ENCODE measurements around the gene SDC3. TPM values are rescaled to one million over a fixed set of nuclear protein-coding genes. Genes with fewer than 3 reads are reported as not detected.

The SDC3 gene
- total RNA-seq, 1 experiment from 2014 or later, result 10.0 TPM

DNA sequence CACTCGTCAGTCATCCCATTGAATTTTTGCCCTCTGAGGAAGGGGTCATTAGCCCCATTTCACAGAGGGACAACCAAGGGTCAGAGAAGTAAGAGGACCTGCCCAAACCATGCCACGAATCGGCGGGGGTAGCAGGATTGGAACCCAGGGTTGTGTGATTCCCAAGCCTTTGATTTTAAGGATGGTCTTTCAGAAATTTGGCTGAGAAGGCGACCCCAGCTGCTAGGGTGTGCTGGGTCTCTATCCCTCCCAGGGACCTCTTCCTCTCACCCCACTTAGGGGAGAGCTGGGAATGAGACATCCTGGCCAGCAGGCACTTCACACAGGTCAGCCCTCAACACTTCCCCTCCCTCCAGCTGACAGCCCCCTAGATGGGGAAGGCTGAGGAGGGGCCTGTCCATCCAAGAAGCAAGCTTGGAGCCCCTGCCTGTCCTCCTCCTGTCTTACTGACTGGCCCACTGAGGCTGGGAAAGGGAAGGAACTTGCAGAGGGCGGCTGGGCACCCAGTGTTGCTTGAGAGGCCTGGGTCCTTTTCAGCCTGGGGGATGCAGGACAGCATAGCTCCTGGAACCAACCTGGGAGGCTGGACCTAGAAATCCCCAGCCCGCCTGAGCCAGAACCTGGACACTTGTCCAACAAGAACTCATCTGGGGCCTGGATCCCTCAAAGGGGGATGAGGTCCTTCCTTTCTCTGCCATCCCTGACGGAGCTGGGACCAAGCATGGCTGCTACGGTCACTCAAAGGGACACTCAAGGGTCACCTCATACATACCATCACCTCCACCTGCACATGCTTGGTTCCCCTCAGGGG lies 1.7 kb downstream of the SDC3 start:
- intact Hi-C loops (cut with micrococcal nuclease), result no loop called here
- no peak overlapping the region for H3K9ac ChIP-seq (ENCODE audit: low read length)
- H4K20me1 ChIP-seq (ENCODE audit: low read length), result no peaks in the 10 kb centered on the region
- no peaks in the 10 kb centered on the region for H3K27me3 ChIP-seq (ENCODE audit: low read length)
- peaks cover 4% of the 10 kb centered on the region; the same call in 1 of the 2 replicates for H3K79me2 ChIP-seq (ENCODE audit: low read length)
- no peaks in the 10 kb centered on the region for H3K9me2 ChIP-seq (replicated peaks; ENCODE audit: low read length)
- ChIA-PET CTCF (no interaction called here), POLR2A (ENCODE audit: unreplicated experiment) (no interaction called here)
- TF ChIP-seq EZH2 (IDR thresholded peaks at IDR 0.05; ENCODE audit: low read length, unreplicated experiment), result no peak
- TF ChIP-seq EZH2phosphoT487 (IDR thresholded peaks at IDR 0.05; ENCODE audit: borderline replicate concordance, low read length), result no peak
- TF ChIP-seq, protein P1, sequence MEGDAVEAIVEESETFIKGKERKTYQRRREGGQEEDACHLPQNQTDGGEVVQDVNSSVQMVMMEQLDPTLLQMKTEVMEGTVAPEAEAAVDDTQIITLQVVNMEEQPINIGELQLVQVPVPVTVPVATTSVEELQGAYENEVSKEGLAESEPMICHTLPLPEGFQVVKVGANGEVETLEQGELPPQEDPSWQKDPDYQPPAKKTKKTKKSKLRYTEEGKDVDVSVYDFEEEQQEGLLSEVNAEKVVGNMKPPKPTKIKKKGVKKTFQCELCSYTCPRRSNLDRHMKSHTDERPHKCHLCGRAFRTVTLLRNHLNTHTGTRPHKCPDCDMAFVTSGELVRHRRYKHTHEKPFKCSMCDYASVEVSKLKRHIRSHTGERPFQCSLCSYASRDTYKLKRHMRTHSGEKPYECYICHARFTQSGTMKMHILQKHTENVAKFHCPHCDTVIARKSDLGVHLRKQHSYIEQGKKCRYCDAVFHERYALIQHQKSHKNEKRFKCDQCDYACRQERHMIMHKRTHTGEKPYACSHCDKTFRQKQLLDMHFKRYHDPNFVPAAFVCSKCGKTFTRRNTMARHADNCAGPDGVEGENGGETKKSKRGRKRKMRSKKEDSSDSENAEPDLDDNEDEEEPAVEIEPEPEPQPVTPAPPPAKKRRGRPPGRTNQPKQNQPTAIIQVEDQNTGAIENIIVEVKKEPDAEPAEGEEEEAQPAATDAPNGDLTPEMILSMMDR (conservative IDR thresholded peaks at IDR 0.05; ENCODE audit: low read depth, low read length), result no peak
- H3K4me3 ChIP-seq (ENCODE audit: low read length), result no peak overlapping the region
- H3F3A ChIP-seq (ENCODE audit: low read length, unreplicated experiment), result no peaks in the 10 kb centered on the region
- no peak overlapping the region for H2AFZ ChIP-seq (ENCODE audit: low read length)
- H3K4me2 ChIP-seq (ENCODE audit: low read length), result peak overlapping the region; percentile 90; the same call in 1 of the 2 replicates
- no peak overlapping the region for H3K27ac ChIP-seq (ENCODE audit: low read length)
- no peaks in the 10 kb centered on the region; the same call in 1 of the 2 replicates for H3K36me3 ChIP-seq (ENCODE audit: low read depth, low read length)
- ATAC-seq, result no peak
- H3K4me1 ChIP-seq (ENCODE audit: insufficient read depth, low read length), result peaks cover 15% of the 10 kb centered on the region
- no peaks in the 10 kb centered on the region for H3K9me3 ChIP-seq (ENCODE audit: low read length)
- BruUV-seq (replicated peaks), result no TSS peak
- DNase-seq, result no peak

DNA sequence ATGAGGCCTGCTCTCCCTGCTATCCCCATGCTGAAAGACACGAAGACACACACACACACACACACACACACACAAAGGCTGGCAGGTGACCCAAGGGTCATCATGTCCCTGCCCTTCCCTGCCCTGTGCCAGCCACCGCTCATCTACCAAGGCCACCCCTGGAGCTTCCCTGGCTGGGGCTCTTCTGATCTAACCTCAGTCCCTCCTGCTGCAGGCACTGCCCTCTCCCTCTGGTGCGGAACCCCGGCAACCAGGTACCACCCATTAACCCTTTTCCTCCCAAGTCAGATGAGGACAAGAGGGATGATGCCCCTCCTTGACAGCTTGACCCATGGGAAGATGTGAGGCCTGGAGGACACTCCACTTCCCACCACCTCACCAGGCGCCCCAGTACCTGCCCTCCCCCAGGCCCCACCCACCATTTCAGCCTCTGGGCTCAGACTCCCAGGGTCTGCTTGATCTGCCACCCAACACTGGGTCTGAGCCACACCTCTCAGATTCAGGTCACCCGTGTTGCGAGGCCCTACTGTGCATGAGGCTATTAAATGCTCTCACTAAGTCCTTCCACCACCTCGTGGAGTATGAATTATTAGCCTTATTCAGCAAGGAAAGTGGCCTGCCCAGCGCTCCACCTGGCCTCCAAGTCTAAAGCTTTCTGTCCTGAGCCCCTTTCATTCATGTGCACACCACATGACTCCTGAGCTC lies 2.5 kb downstream of the SDC3 start:
- Histone ChIP-seq H3K4me3 (ENCODE audit: low read length) (no peak overlapping the region), H3K27ac (ENCODE audit: low read length) (no peak overlapping the region), H3K4me2 (ENCODE audit: low read length) (no peak overlapping the region), H3K4me1 (ENCODE audit: insufficient read depth, low read length) (peaks cover 16% of the 10 kb centered on the region), H2AFZ (ENCODE audit: low read length) (no peak overlapping the region), H3K79me2 (ENCODE audit: low read length) (peaks cover 4% of the 10 kb centered on the region; the same call in 1 of the 2 replicates), H4K20me1 (ENCODE audit: low read length) (no peaks in the 10 kb centered on the region), H3K9me3 (ENCODE audit: low read length) (no peaks in the 10 kb centered on the region), H3K9me2 (replicated peaks; ENCODE audit: low read length) (no peaks in the 10 kb centered on the region), H3K36me3 (ENCODE audit: low read depth, low read length) (no peaks in the 10 kb centered on the region), H3F3A (ENCODE audit: low read length, unreplicated experiment) (no peaks in the 10 kb centered on the region), H3K9ac (ENCODE audit: low read length) (no peak overlapping the region), H3K27me3 (ENCODE audit: low read length) (no peaks in the 10 kb centered on the region)
- no TSS peak for BruUV-seq (replicated peaks)
- DNase-seq, result no peak
- ATAC-seq, result no peak
- ChIA-PET POLR2A (ENCODE audit: unreplicated experiment) (no interaction called here), CTCF (no interaction called here)
- intact Hi-C loops (cut with micrococcal nuclease), result no loop called here
- TF ChIP-seq EZH2phosphoT487 (IDR thresholded peaks at IDR 0.05; ENCODE audit: borderline replicate concordance, low read length) (no peak), EZH2 (IDR thresholded peaks at IDR 0.05; ENCODE audit: low read length, unreplicated experiment) (no peak)
- TF ChIP-seq, protein P1 (conservative IDR thresholded peaks at IDR 0.05; ENCODE audit: low read depth, low read length), result no peak
